KMS-11 (cell line): ENCODE data around the gene SLC12A2.

Source experiments
- H2AFZ ChIP-seq: fragments of 200-600 bp; sonication (generic); 2 replicates; pipeline ENCODE4 v1.6.1; 2016; ENCODE audit warnings: antibody characterized with exemption, mixed run types, low read depth
- H3K27ac ChIP-seq: fragments of 200-600 bp; sonication (generic); 2 replicates; pipeline ENCODE4 v1.6.1; 2016; ENCODE audit warnings: mild to moderate bottlenecking, mixed run types
- H3K27me3 ChIP-seq: fragments of 200-600 bp; sonication (generic); 2 replicates; pipeline ENCODE4 v1.6.1; 2017; ENCODE audit warnings: mild to moderate bottlenecking, low read depth, mixed run types, moderate library complexity; ENCODE audit not compliant: insufficient read depth
- H3K36me3 ChIP-seq: fragments of 200-600 bp; sonication (generic); 2 replicates; pipeline ENCODE4 v1.6.1; 2017; ENCODE audit warnings: mild to moderate bottlenecking, mixed run types; ENCODE audit not compliant: insufficient read depth
- H3K4me1 ChIP-seq: fragments of 200-600 bp; sonication (generic); 2 replicates; pipeline ENCODE4 v1.6.1; 2016; ENCODE audit warnings: mild to moderate bottlenecking, low read depth, mixed run types; ENCODE audit not compliant: poor library complexity, severe bottlenecking
- H3K4me2 ChIP-seq: fragments of 200-600 bp; sonication (generic); 2 replicates; pipeline ENCODE4 v1.7.0; 2016; ENCODE audit warnings: mild to moderate bottlenecking, mixed run types
- H3K4me3 ChIP-seq: fragments of 200-600 bp; sonication (generic); IDR thresholded peaks from 2 replicates; pipeline ENCODE4 v1.6.1; 2017; ENCODE audit warnings: low read depth, low read length, mixed read lengths; ENCODE audit not compliant: insufficient read depth
- H3K79me2 ChIP-seq: fragments of 200-600 bp; sonication (generic); 2 replicates; pipeline ENCODE4 v1.6.1; 2016; ENCODE audit warnings: low read depth, mixed run types; ENCODE audit not compliant: insufficient read depth
- H3K9ac ChIP-seq: fragments of 200-600 bp; sonication (generic); 2 replicates; pipeline ENCODE4 v1.6.1; 2016; ENCODE audit warnings: mild to moderate bottlenecking, mixed run types
- H4K20me1 ChIP-seq: fragments of 200-600 bp; sonication (generic); 2 replicates; pipeline ENCODE4 v1.6.1; 2016; ENCODE audit warnings: mild to moderate bottlenecking, mixed run types; ENCODE audit not compliant: insufficient read depth
- CTCF ChIP-seq: fragments of 200-600 bp; sonication (generic); conservative IDR thresholded peaks from 2 replicates; pipeline ENCODE4 v1.6.1; 2017; ENCODE audit warnings: low read depth, mild to moderate bottlenecking, antibody characterized with exemption, low read length, moderate library complexity, mixed read lengths

The SLC12A2 gene

GRCh38 chr5:128169401-128170017, 85.9 kb downstream of the SLC12A2 start:
- H3K4me3 ChIP-seq = no peak overlapping the region
- no peaks in the 10 kb centered on the region for H3K79me2 ChIP-seq
- H3K27ac ChIP-seq = no peak overlapping the region
- no peak for TF ChIP-seq CTCF
- H3K4me1 ChIP-seq = no peaks in the 10 kb centered on the region
- no peak overlapping the region for H3K9ac ChIP-seq
- no peaks in the 10 kb centered on the region for H3K36me3 ChIP-seq
- H4K20me1 ChIP-seq = no peaks in the 10 kb centered on the region
- H3K27me3 ChIP-seq = no peaks in the 10 kb centered on the region
- no peak overlapping the region for H2AFZ ChIP-seq
- H3K4me2 ChIP-seq = no peak overlapping the region

- Histone ChIP-seq H3K4me2 (no peak overlapping the region), H3K9ac (no peak overlapping the region), H2AFZ (no peak overlapping the region), H3K27me3 (no peaks in the 10 kb centered on the region), H3K4me3 (no peak overlapping the region), H3K36me3 (no peaks in the 10 kb centered on the region), H3K79me2 (no peaks in the 10 kb centered on the region), H3K4me1 (no peaks in the 10 kb centered on the region), H3K27ac (no peak overlapping the region), H4K20me1 (no peaks in the 10 kb centered on the region)
- TF ChIP-seq CTCF = no peak
These were observed 88.5 kb downstream of the SLC12A2 start for GRCh38 chr5:128172102-128172501.

DNA sequence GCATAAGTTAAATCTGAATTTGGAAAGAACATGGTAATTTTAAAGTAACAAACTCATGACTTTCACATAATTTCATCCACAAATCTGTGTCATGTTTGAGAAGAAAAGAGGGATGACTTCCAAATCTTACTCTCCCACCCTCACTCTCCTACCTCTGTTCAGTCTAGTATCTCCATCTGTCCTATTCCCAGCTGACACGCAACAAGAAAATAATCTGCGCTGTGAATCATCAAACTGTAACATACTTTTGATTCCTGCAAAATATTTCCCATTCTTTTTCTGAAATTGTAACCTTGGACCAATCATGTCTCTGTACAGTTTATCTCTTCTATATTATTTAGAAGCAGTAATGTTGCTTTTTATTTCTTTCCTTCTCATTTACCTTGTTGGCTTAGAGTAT, 91.4 kb downstream of the SLC12A2 start:
- no peaks in the 10 kb centered on the region for H4K20me1 ChIP-seq
- no peaks in the 10 kb centered on the region for H3K79me2 ChIP-seq
- no peak overlapping the region for H3K4me2 ChIP-seq
- no peaks in the 10 kb centered on the region for H3K27me3 ChIP-seq
- H3K36me3 ChIP-seq = no peaks in the 10 kb centered on the region
- H3K9ac ChIP-seq = no peak overlapping the region
- no peaks in the 10 kb centered on the region for H3K4me1 ChIP-seq
- no peak overlapping the region for H3K27ac ChIP-seq
- no peak overlapping the region for H3K4me3 ChIP-seq
- no peak for TF ChIP-seq CTCF
- no peak overlapping the region for H2AFZ ChIP-seq

- Histone ChIP-seq H3K4me3 (no peak overlapping the region), H3K27ac (no peak overlapping the region), H3K79me2 (no peaks in the 10 kb centered on the region), H3K4me1 (no peaks in the 10 kb centered on the region), H2AFZ (no peak overlapping the region), H4K20me1 (no peaks in the 10 kb centered on the region), H3K4me2 (no peak overlapping the region), H3K27me3 (no peaks in the 10 kb centered on the region), H3K36me3 (no peaks in the 10 kb centered on the region), H3K9ac (no peak overlapping the region)
- TF ChIP-seq CTCF = no peak
These were observed 108.8 kb downstream of the SLC12A2 start for GRCh38 chr5:128192368-128192767.
